HS-5 (cell line): ENCODE data around the gene S100A7A.

ENCODE experiments used
- DNase-seq: peaks from one replicate; pipeline ENCODE4 v3.0.0-alpha.2; 2012; ENCODE audit warnings: low read depth

The S100A7A gene

GRCh38 chr1:153415850-153416570 lies at the start of gene S100A7A:
Gene S100A7A, plus strand, starts transcription at chr1:153416520. Its CDS starts 1,563 bp downstream, at chr1:153418083.
- DNase-seq = no peak

GRCh38 chr1:153367090-153367489 lies 49.2 kb upstream of the S100A7A start:
- DNase-seq = no peak

GRCh38 chr1:153368495-153368894 lies 47.8 kb upstream of the S100A7A start:
- no peak for DNase-seq

GRCh38 chr1:153370146-153370545 lies 46.2 kb upstream of the S100A7A start:
- no peak for DNase-seq

GRCh38 chr1:153371231-153371630 lies 45.1 kb upstream of the S100A7A start:
- DNase-seq = no peak

- no peak for DNase-seq
Observed at GRCh38 chr1:153372571-153372970, 43.7 kb upstream of the S100A7A start.

- no peak for DNase-seq
Observed at GRCh38 chr1:153374071-153374470, 42.2 kb upstream of the S100A7A start.

DNA sequence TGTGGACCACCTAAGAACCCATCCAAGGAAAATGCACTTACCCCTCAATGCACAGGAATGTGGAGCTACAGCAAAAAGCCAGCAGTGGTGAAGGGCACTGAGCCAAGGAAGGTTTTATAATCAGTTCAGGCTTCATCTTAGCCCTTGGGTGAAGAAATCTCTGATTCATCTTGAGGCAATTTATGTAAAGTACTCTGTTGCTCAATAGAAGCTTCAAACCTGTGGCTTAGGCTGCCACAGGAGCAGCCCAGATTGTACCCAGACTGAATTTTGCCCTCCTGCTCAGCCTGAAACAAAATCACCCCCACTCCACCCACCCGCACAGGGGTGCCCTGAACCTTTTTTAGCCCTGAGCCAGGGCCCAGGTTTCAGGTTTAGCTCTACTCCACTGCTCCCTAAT lies 40.8 kb upstream of the S100A7A start, which contains the start of gene S100A12:
Gene S100A12 (minus strand): TSS at position 111 of the 400 bp plus-strand sequence. CDS start 1,029 bp downstream, outside the sequence.
- DNase-seq = peak; percentile 95

DNA sequence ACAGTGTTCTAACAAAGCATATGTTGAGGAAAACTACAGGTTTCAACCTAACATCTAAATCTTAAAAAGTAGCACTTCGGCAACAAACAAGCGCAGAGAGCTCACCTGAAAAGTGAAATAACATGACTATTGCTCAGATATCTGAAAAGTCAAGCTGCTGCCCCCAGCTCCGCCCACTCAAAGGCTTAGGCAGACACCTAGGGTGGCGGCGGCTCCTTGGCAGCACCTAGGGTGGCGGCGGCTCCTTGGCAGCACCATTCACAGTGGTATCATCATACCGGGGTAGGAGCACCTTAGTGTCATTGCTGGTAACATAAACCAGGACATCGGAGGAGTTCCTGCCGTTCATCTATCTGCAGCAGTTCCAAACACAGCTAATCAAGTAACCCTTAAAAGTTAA lies 36.7 kb upstream of the S100A7A start:
- DNase-seq = no peak

GRCh38 chr1:153380711-153381110 lies 35.6 kb upstream of the S100A7A start:
- DNase-seq = no peak

- DNase-seq = no peak
Observed at GRCh38 chr1:153384958-153385580, 31.3 kb upstream of the S100A7A start.

GRCh38 chr1:153386500-153386901 lies 29.8 kb upstream of the S100A7A start:
- DNase-seq = no peak

DNA sequence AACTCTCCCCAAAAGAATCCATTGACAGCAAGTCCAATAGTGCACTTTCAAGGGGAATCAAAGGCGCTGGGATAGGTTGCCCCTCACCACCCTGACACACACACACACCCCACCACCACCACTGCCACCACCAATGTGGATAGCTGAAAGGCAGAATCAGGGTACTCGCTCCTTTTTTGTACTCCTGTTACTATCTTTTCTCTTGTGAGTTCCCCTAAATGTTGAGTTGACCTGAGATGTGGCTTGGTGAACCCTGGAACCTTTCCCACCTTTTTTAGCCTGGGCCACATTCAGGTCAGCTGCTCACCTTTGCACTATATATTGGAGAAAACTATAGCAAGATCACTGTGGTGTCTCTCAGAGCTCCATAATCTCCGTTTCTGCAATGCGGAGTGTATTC lies 29.3 kb upstream of the S100A7A start:
- DNase-seq = no peak

GRCh38 chr1:153387785-153388184 lies 28.5 kb upstream of the S100A7A start:
- no peak for DNase-seq

GRCh38 chr1:153389401-153389800 lies 26.9 kb upstream of the S100A7A start:
- no peak for DNase-seq

DNA sequence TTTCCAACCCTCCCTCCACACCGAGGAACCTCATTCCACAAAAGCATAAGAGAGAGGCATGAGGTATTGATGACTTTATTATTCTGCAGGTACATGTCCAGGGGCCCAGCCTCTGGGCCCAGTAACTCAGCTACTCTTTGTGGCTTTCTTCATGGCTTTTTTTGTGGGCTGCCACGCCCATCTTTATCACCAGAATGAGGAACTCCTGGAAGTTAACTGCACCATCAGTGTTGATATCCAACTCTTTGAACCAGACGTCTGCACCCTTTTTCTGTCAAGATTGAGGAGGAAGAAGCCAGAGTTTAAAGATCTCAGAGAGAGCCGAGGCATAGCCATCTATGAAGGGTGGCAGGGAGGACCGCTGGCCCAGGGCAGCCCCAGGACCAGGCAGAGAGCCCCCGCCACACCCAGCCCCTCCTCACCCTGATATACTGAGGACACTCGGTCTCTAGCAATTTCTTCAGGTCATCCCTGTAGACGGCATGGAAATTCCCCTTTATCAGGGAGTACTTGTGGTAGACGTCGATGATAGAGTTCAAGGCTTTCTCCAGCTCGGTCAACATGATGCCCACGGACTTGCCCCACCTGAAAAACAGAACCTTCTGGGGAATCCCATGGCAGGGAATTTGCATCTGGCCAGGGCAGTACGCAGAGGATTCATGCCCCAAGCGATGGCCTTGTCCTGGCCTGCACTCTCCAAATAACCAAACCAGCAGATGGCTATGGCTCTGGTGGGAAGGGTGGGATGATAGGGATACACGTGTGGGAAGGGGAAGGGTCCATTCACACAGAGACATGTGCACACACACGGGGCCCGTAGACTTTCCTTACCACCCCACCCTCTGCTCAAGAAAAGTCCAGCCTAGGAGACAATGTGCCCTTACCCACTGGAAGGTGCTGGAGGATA lies 26.1 kb upstream of the S100A7A start:
- DNase-seq = no peak

DNA sequence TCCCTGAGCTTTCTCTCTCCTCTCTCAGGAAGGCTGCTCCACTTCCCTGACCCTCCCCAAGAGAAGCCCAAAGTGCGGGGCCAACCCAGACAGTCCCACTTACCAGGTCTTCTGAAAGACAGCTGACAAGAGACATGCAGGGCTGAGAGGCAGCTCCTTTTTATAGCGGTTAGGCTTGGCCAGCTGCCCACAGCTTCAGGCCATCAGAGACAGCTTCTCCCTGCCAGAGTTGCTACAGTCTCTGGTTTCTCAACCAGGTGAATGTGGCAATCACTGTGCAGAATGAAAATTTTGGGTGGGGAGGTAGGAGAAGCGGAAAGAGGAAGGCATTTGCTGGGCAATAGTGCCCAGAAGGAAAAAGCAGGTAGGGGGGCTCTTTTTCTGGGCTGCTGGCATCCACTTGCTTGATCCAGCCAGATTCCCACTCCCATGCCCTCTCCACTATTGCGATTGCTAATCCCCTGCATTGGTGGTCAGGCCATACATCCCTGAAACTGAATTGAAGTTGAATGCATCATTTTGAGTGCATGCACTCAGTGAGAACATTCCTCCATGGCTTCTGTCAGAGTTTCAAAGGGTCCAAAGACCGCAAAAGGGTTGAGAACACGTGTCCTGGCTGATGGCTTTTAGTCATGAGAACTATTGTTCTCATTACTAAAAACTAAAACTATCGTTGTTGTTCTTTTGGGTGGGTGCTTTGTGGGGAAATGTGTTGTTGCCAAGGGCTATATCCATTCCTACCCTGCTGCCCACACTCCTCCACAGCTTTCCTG lies 25.2 kb upstream of the S100A7A start, which contains the start of gene S100A8:
Gene S100A8 (minus strand): TSS at position 136 of the 773 bp plus-strand sequence. CDS start 538 bp downstream, outside the sequence.
- DNase-seq = no peak

GRCh38 chr1:153392258-153392657 lies 24.1 kb upstream of the S100A7A start:
- no peak for DNase-seq

DNA sequence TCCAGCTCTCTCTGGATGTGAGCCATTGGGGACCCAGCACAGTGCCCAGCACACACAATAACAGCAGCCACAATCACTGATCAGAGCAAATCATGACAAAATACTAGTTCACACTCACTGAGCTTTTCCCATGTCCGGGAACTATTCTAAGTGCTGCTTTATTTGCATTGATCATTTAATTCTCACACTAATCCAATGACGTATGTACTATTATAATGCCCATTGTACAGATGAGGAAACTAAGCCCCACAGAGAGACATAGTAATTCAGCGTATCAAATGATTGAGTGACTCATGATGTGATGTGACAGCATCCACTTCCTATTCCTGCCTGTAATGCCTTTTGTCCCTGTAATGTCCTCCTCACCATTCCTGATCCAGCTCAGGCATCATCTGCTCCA lies 23.5 kb upstream of the S100A7A start:
- no peak for DNase-seq

DNA sequence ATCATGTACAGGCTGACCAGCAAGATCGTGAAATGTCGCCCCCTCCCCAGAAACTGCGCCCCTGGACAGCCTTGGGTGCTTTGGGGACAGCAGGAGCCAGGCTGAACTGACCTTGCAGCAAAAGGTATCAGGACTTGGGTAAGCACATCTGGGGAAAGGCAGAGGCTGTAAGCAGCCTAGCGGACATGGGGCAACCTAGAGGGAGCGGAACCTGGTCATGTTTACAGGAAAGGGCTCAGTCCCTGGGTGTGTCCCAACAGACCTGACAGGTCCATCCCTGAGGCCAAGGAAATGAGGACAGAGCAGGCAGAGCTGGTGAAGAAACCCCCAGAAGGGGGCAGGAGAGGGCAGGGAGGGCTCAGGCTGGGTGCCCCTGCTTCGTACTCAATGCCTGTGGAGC lies 22.4 kb upstream of the S100A7A start:
- no peak for DNase-seq

DNA sequence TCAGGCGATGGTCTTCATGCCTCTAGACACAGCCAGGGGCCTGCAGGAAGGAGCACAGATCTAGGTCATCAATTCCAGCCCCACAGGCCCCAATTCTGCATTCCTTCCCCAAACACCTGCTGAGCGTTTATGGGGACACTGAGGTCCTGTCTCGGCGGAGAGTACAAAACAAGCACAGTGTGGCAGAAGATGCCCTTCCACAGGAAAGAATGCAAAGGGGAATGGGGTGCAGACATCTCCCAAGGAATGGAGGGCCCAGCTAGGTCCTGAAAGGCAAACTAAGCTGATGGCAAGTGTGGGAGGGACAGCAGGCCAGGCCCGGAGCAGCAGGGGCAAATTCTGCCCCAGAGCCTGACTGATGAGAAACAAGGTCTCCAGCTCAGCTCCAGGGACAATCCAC lies 21.9 kb upstream of the S100A7A start:
- DNase-seq = no peak
